ENCODE measurements around the gene TMEM51.

GRCh38 chr1:15248216-15248615, 94.7 kb downstream of the TMEM51 start:
- TF ChIP-seq KAT2B (IDR thresholded peaks at IDR 0.05; ENCODE audit: borderline replicate concordance, low read depth, low read length) = no peak
- no peak for TF ChIP-seq E2F5 (CRISPR knock-in tag; conservative IDR thresholded peaks at IDR 0.05)
- TF ChIP-seq POLR2AphosphoS5 (IDR thresholded peaks at IDR 0.05; ENCODE audit: low read depth, low read length) = no peak
- no peak for TF ChIP-seq NR2F2 (IDR thresholded peaks at IDR 0.05; ENCODE audit: borderline replicate concordance, low read depth)
